OCI-LY1 (cell line): Measurements from ENCODE around the gene MSI1.

Source experiments
- H2AFZ ChIP-seq: fragments of 200-600 bp; sonication (generic), shearing (Covaris generic); 2 replicates; pipeline ENCODE4 v1.6.0; 2014; ENCODE audit warnings: antibody characterized with exemption, mild to moderate bottlenecking, low read length
- H3F3A ChIP-seq: fragments of 200-600 bp; sonication (generic), shearing (Covaris generic); 2 replicates; pipeline ENCODE4 v1.6.0; 2014; ENCODE audit warnings: mild to moderate bottlenecking, antibody characterized with exemption, low read length, moderate library complexity; ENCODE audit not compliant: insufficient read depth
- H3K27ac ChIP-seq: fragments of 200-600 bp; sonication (generic); 2 replicates; pipeline ENCODE4 v1.5.1; 2014; ENCODE audit warnings: low read length, mixed run types, mild to moderate bottlenecking, low read depth; ENCODE audit not compliant: poor library complexity, severe bottlenecking
- H3K27me3 ChIP-seq: fragments of 200-600 bp; sonication (generic); 2 replicates; pipeline ENCODE4 v1.6.0; 2014; ENCODE audit warnings: antibody characterized with exemption, mild to moderate bottlenecking, low read length, moderate library complexity; ENCODE audit not compliant: insufficient read depth
- H3K36me3 ChIP-seq: fragments of 200-600 bp; sonication (generic); 2 replicates; pipeline ENCODE4 v1.6.1; 2014; ENCODE audit warnings: mild to moderate bottlenecking, antibody characterized with exemption, low read length, moderate library complexity, mixed read lengths; ENCODE audit not compliant: insufficient read depth
- H3K4me1 ChIP-seq: fragments of 200-600 bp; sonication (generic); 2 replicates; pipeline ENCODE4 v1.5.1; 2014; ENCODE audit warnings: mild to moderate bottlenecking, low read length, moderate library complexity; ENCODE audit not compliant: insufficient read depth, severe bottlenecking
- H3K4me2 ChIP-seq: fragments of 200-600 bp; sonication (generic), shearing (Covaris generic); 2 replicates; pipeline ENCODE4 v1.6.1; 2014; ENCODE audit warnings: low read length
- H3K4me3 ChIP-seq: fragments of 200-600 bp; sonication (generic); 2 replicates; pipeline ENCODE4 v1.5.1; 2014; ENCODE audit warnings: low read length, low read depth, mild to moderate bottlenecking, mixed read lengths; ENCODE audit not compliant: poor library complexity, severe bottlenecking
- H3K79me2 ChIP-seq: fragments of 200-600 bp; shearing (Covaris generic); 2 replicates; pipeline ENCODE4 v1.6.1; 2016; ENCODE audit warnings: mixed run types, low read length, mixed read lengths; ENCODE audit not compliant: insufficient read depth
- H3K9ac ChIP-seq: fragments of 200-600 bp; sonication (generic), shearing (Covaris generic); 2 replicates; pipeline ENCODE4 v1.6.1; 2014; ENCODE audit warnings: mild to moderate bottlenecking, low read length, mixed read lengths
- H3K9me2 ChIP-seq: fragments of 200-600 bp; sonication (generic), shearing (Covaris generic); 2 replicates; pipeline ENCODE4 v1.6.1; 2014; ENCODE audit warnings: low read depth, mild to moderate bottlenecking, low read length, mixed read lengths
- H3K9me3 ChIP-seq: fragments of 200-600 bp; shearing (Covaris generic); 2 replicates; pipeline ENCODE4 v1.6.1; 2014; ENCODE audit warnings: low read length, mixed read lengths
- H4K20me1 ChIP-seq: fragments of 200-600 bp; sonication (generic), shearing (Covaris generic); 2 replicates; pipeline ENCODE4 v1.6.0; 2016; ENCODE audit warnings: mild to moderate bottlenecking, low read length; ENCODE audit not compliant: insufficient read depth
- CTCF ChIP-seq: fragments of 200-600 bp; sonication (generic), shearing (Covaris generic); IDR thresholded peaks from 2 replicates; pipeline ENCODE4 v1.5.1; 2017; ENCODE audit warnings: mild to moderate bottlenecking, antibody characterized with exemption, low read length, moderate library complexity, mixed read lengths
- EZH2 ChIP-seq: fragments of 200-600 bp; sonication (generic), shearing (Covaris generic); IDR thresholded peaks from 2 replicates; pipeline ENCODE4 v1.8.0; 2017; ENCODE audit warnings: borderline replicate concordance, mixed run types, mild to moderate bottlenecking, antibody characterized with exemption, low read length, moderate library complexity, mixed read lengths

The MSI1 gene

GRCh38 chr12:120357104-120357503 is 11.9 kb downstream of the MSI1 start:
- Histone ChIP-seq H3K79me2 (no peaks in the 10 kb centered on the region), H3K9ac (no peak overlapping the region), H3K4me1 (no peaks in the 10 kb centered on the region), H3K9me2 (no peaks in the 10 kb centered on the region), H3K4me2 (no peak overlapping the region), H3K4me3 (no peak overlapping the region), H3K36me3 (no peaks in the 10 kb centered on the region), H3K9me3 (no peaks in the 10 kb centered on the region), H3F3A (no peaks in the 10 kb centered on the region), H4K20me1 (no peaks in the 10 kb centered on the region), H2AFZ (no peak overlapping the region), H3K27me3 (peaks cover 7% of the 10 kb centered on the region; the same call in 1 of the 2 replicates), H3K27ac (no peak overlapping the region)
- TF ChIP-seq CTCF (no peak), EZH2 (no peak)

DNA sequence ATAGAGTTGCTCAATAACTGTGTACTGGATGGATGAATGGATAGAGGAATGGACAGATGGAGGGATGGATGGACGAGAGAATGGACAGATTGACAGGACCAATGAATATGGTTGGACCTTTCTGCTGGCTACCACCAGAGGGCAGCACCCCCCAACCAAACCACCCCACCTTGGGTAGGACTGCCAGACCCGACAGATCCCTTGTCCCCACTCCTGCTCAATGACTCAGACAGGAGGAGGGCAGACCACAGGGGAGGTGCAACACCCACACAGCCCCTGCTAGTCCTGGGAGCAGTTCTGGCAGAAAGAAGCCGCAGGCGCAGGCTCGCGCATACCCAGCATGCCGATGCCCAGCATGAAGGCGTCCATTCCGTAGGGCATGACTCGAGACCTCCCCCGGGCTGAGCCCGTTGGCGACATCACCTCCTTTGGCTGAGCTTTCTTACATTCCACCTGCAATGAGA is 12.4 kb downstream of the MSI1 start:
- Histone ChIP-seq H3K9ac (no peak overlapping the region), H4K20me1 (no peaks in the 10 kb centered on the region), H3K79me2 (no peaks in the 10 kb centered on the region), H3K9me2 (no peaks in the 10 kb centered on the region), H3K27ac (no peak overlapping the region), H3F3A (no peaks in the 10 kb centered on the region), H3K4me3 (no peak overlapping the region), H3K4me2 (no peak overlapping the region), H3K9me3 (no peaks in the 10 kb centered on the region), H3K27me3 (peaks cover 7% of the 10 kb centered on the region; the same call in 1 of the 2 replicates), H3K4me1 (no peaks in the 10 kb centered on the region), H2AFZ (no peak overlapping the region), H3K36me3 (no peaks in the 10 kb centered on the region)
- TF ChIP-seq CTCF = peak; percentile 86
- no peak for TF ChIP-seq EZH2

GRCh38 chr12:120353556-120354317 is 15.2 kb downstream of the MSI1 start:
- no peak overlapping the region for H3K9ac ChIP-seq
- no peaks in the 10 kb centered on the region for H4K20me1 ChIP-seq
- no peak overlapping the region for H2AFZ ChIP-seq
- H3K79me2 ChIP-seq = no peaks in the 10 kb centered on the region
- no peak for TF ChIP-seq EZH2
- TF ChIP-seq CTCF = no peak
- no peaks in the 10 kb centered on the region for H3F3A ChIP-seq
- no peak overlapping the region for H3K4me3 ChIP-seq
- H3K36me3 ChIP-seq = no peaks in the 10 kb centered on the region
- no peaks in the 10 kb centered on the region for H3K4me1 ChIP-seq
- H3K27me3 ChIP-seq = no peaks in the 10 kb centered on the region
- H3K4me2 ChIP-seq = no peak overlapping the region
- H3K9me3 ChIP-seq = no peaks in the 10 kb centered on the region
- H3K27ac ChIP-seq = no peak overlapping the region
- no peaks in the 10 kb centered on the region for H3K9me2 ChIP-seq
